GM06990 (cell line): ENCODE measurements around the gene ATAD3B.
"Not testable (repeated sequence)": the region's sequence is repeated elsewhere in the genome, so short reads cannot be mapped to it uniquely, and the experiment has no call there.

Experiments used
- DNase-seq: peaks from one replicate; pipeline ENCODE4 v3.0.0-alpha.2; 2011; ENCODE audit not compliant: insufficient read length; ENCODE audit errors: extremely low read depth
- H3K27me3 ChIP-seq: replicated peaks from 2 replicates; pipeline ENCODE4 v1.6.0; 2011; ENCODE audit warnings: low read length; ENCODE audit not compliant: control insufficient read depth, insufficient read depth
- H3K36me3 ChIP-seq: 2 replicates; pipeline ENCODE4 v1.5.1; 2011; ENCODE audit warnings: low read length; ENCODE audit not compliant: control insufficient read depth, insufficient read depth
- H3K4me3 ChIP-seq: replicated peaks from 2 replicates; pipeline ENCODE4 v1.5.1; 2011; ENCODE audit warnings: low read depth, mild to moderate bottlenecking, control low read depth, low read length
- CTCF ChIP-seq: IDR thresholded peaks from 2 replicates; pipeline ENCODE4 v1.5.1; 2011; ENCODE audit warnings: low read length, control low read depth, mild to moderate bottlenecking, inconsistent platforms; ENCODE audit not compliant: insufficient read depth, poor library complexity, severe bottlenecking

The ATAD3B gene

GRCh38 chr1:1479547-1480487 lies 8.3 kb downstream of the ATAD3B start:
- TF ChIP-seq CTCF, result no peak
- H3K36me3 ChIP-seq, result peaks cover 30% of the 10 kb centered on the region
- H3K4me3 ChIP-seq, result no peak overlapping the region
- H3K27me3 ChIP-seq, result no peaks in the 10 kb centered on the region
- DNase-seq, result no peak

- H3K4me3 ChIP-seq, DNase-seq, H3K27me3 ChIP-seq: not testable (repeated sequence)
- H3K36me3 ChIP-seq, result peaks cover 30% of the 10 kb centered on the region
Measured at GRCh38 chr1:1480488-1480867, 8.9 kb downstream of the ATAD3B start.

GRCh38 chr1:1481811-1482210 lies 10.2 kb downstream of the ATAD3B start:
- H3K27me3 ChIP-seq, H3K4me3 ChIP-seq, DNase-seq: not testable (repeated sequence)
- peaks cover 34% of the 10 kb centered on the region for H3K36me3 ChIP-seq

GRCh38 chr1:1482856-1483255 lies 11.3 kb downstream of the ATAD3B start:
- Histone ChIP-seq H3K4me3 (no peak overlapping the region), H3K36me3 (peaks cover 34% of the 10 kb centered on the region), H3K27me3 (no peaks in the 10 kb centered on the region)
- TF ChIP-seq CTCF, result no peak
- DNase-seq, result no peak

- peaks cover 33% of the 10 kb centered on the region for H3K36me3 ChIP-seq
- no peak for DNase-seq
- no peak for TF ChIP-seq CTCF
Measured at GRCh38 chr1:1483714-1484113, 12.1 kb downstream of the ATAD3B start.

DNA sequence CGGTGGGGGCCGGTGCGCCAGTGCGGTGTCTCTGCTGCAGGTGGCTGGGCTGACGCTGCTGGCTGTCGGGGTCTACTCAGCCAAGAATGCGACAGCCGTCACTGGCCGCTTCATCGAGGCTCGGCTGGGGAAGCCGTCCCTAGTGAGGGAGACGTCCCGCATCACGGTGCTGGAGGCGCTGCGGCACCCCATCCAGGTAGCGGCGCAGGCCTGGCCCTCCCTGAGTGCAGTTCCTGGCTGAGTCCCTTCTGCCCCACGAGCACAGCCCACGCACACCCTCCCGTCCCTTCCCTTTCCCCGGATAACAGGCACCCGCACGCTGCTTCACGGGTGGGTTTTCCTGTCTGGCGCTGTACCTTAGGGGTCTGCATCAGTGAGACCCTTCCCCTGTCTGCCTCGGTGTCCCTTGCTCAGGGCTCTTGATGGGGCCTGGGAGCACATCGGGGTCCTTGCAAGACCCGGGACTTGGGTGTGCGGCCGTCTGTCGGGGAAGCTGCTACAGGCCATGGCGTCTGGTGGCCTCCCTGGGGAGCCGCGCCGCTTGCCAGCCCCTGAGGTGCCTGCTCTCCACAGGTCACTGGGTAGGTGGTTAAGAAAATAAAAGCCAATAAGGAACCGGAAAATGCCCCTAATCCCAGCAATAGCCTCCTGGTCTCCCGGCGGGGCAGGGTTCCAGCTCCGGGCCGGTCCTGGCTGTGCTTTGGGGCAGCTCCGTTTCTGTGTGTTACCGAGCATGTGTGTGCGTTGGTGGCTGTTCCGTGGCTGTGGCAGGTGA lies 13.6 kb downstream of the ATAD3B start:
- not testable (repeated sequence) for H3K27me3 ChIP-seq, DNase-seq, H3K4me3 ChIP-seq
- peaks cover 34% of the 10 kb centered on the region for H3K36me3 ChIP-seq

More at GRCh38 chr1:1483714-1484113, 12.1 kb downstream of the ATAD3B start:
- no peaks in the 10 kb centered on the region for H3K27me3 ChIP-seq
- H3K4me3 ChIP-seq, result no peak overlapping the region

DNA sequence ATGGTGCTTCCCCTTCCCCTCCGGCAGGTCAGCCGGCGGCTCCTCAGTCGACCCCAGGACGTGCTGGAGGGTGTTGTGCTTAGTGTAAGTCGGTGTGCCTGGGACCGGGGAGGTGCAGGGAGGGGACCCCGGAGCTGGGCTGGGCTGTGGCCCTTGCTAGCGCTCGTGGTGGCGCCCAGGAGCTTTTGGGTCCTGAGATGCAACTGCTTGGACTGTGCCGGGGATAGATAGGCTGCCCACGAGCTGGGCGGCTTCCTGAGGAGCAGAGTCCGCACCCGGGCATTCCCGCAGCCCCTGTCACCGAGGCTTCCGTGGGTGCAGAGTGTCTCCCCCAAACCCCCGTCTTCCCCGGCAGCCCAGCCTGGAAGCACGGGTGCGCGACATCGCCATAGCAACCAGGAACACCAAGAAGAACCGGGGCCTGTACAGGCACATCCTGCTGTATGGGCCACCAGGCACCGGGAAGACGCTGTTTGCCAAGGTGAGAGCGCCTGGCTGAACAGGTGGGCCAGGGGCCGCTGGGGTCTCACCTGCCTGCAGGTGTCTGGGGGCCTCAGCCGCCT lies 14.3 kb downstream of the ATAD3B start:
- not testable (repeated sequence) for H3K27me3 ChIP-seq, H3K4me3 ChIP-seq, DNase-seq
- H3K36me3 ChIP-seq, result peaks cover 38% of the 10 kb centered on the region
